Measurements from ENCODE around the gene MYO1H.
A peak's percentile ranks its signal among the peaks of the same experiment; 100 is the strongest.
"Not testable (repeated sequence)": the region's sequence is repeated elsewhere in the genome, so short reads cannot be mapped to it uniquely, and the experiment has no call there.

The MYO1H gene

DNA sequence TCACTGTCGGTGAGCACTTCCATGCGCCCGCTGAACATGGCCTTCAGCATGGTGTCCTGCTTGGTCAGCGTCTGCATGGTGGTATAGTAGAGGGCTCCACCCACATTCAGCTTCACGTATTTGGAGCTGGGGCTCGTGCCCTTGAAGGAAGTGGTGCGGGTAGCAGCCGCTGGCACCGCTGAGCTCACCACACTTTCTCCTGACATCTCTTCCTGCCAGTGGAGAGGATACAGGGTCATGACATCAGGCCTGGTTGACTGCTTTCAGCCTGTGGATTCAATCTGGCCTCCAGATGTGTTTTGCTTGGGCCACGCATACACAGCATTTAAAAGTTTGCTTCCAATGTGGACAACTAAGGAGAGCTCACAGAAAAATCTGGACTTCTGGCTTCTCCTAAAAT is 121.8 kb downstream of the MYO1H start:
- H3K27ac ChIP-seq (ENCODE audit: low read length): peak overlapping the region; percentile 49
- no peaks in the 10 kb centered on the region for H3K27me3 ChIP-seq (ENCODE audit: control insufficient read depth in 1 of 2, insufficient read depth in 2 of 2, low read length in 2 of 2)
- H3K36me3 ChIP-seq (ENCODE audit: control insufficient read depth in 2 of 2, insufficient read depth in 2 of 2, low read length in 2 of 2): peaks cover 35 to 37% of the 10 kb centered on the region in 2 donors
- H3K9me3 ChIP-seq (ENCODE audit: control insufficient read depth in 2 of 2, low read length in 2 of 2): no peaks in the 10 kb centered on the region
- H3K4me3 ChIP-seq (ENCODE audit: low read length in 2 of 2): no peak overlapping the region
- H3K4me1 ChIP-seq (ENCODE audit: control insufficient read depth, insufficient read depth, low read length): peaks cover 62% of the 10 kb centered on the region
- no peak overlapping the region for H3K9ac ChIP-seq (ENCODE audit: low read length in 2 of 2)

DNA sequence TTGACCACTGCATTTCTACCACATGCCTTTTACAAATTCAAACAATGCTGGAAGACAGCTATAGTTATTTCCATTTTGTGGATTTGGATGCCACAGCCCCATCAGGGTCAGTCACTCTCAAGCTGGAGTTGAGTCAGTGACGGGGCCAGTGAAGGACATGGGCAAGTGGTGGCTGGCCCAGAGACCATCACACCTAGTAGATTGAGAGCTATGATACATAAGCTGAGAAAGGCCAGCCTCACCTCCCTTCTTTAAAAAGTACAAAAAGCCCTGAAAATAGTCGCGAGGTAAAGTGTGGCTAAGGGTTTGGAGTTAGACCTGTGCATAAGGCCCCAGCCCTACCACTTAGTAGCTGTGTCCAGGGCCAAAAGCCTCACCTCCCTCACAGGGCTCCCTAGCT is 125.3 kb downstream of the MYO1H start:
- Histone ChIP-seq H3K9me3 (ENCODE audit: control insufficient read depth in 2 of 2, low read length in 2 of 2) (no peaks in the 10 kb centered on the region), H3K27ac (ENCODE audit: low read length) (peak overlapping the region; percentile 31), H3K9ac (ENCODE audit: low read length in 2 of 2) (peak overlapping the region in 1 of 2 donors; percentile 55), H3K36me3 (ENCODE audit: control insufficient read depth in 2 of 2, insufficient read depth in 2 of 2, low read length in 2 of 2) (peaks cover 14 to 17% of the 10 kb centered on the region in 2 donors), H3K27me3 (ENCODE audit: control insufficient read depth in 1 of 2, insufficient read depth in 2 of 2, low read length in 2 of 2) (no peaks in the 10 kb centered on the region), H3K4me3 (ENCODE audit: low read length in 2 of 2) (no peak overlapping the region), H3K4me1 (ENCODE audit: control insufficient read depth, insufficient read depth, low read length) (peaks cover 48% of the 10 kb centered on the region)

DNA sequence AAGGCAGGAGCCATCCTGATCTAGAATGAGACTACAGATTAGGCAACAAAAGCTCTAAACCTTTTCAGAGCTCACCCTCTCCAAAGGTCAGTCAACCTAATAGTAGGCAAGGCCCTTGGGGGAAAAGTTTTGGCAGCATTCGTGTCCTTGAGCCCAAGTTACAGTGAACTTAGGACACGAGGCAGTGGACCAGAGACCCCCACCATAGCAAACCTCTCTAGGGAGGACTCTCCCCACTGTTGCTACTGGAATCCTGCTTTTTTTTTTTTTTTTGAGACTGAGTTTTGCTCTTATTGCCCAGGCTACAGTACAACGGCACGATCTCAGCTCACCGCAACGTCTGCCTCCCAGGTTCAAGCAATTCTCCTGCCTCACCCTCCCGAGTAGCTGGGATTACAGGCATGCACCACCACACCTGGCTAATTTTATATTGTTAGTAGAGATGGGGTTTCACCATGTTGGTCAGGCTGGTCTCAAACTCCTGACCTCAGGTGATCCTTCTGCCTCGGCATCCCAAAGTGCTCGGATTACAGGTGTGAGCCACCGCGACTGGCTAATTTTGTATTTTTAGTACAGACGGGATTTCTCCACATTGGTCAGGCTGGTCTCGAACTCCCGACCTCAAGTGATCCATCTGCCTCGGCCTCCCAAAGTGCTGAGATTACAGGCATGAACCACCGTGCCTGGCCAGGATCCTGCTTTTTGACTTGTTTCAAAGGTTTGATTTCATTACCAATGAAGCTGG is 126.0 kb downstream of the MYO1H start:
- Histone ChIP-seq H3K27ac (ENCODE audit: low read length) (peak overlapping the region; percentile 24), H3K36me3 (ENCODE audit: control insufficient read depth in 2 of 2, insufficient read depth in 2 of 2, low read length in 2 of 2) (peaks cover 10 to 12% of the 10 kb centered on the region in 2 donors), H3K4me1 (ENCODE audit: control insufficient read depth, insufficient read depth, low read length) (peaks cover 49% of the 10 kb centered on the region)
- H3K9me3 ChIP-seq (ENCODE audit: control insufficient read depth in 2 of 2, low read length in 2 of 2); H3K9ac ChIP-seq (ENCODE audit: low read length in 2 of 2); H3K4me3 ChIP-seq (ENCODE audit: low read length in 2 of 2); H3K27me3 ChIP-seq (ENCODE audit: control insufficient read depth in 1 of 2, insufficient read depth in 2 of 2, low read length in 2 of 2): not testable (repeated sequence)

DNA sequence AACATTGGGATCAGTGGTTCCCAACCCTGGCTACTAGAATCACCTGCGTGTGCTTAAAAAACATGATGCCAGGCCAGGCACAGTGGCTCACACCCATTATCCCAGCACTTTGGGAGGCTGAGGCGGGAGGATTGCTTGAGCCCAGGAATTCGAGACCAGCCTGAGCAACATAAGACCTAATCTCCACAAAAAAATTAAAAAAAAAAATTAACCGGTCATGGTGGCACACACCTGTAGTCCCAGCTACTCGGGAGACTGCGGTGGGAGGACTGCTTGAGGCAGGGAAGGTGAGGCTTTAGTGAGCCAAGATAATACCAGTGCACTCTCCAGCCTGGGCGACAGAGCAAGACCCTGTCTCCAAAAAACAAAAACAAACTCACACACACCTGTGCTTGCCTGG is 127.4 kb downstream of the MYO1H start:
- H3K27ac ChIP-seq (ENCODE audit: low read length): peak overlapping the region; percentile 97
- peaks cover 48% of the 10 kb centered on the region for H3K4me1 ChIP-seq (ENCODE audit: control insufficient read depth, insufficient read depth, low read length)
- peak overlapping the region; percentile 31 to 80 for H3K9ac ChIP-seq (ENCODE audit: low read length in 2 of 2)
- no peaks in the 10 kb centered on the region for H3K9me3 ChIP-seq (ENCODE audit: control insufficient read depth in 2 of 2, low read length in 2 of 2)
- no peaks in the 10 kb centered on the region for H3K27me3 ChIP-seq (ENCODE audit: control insufficient read depth in 1 of 2, insufficient read depth in 2 of 2, low read length in 2 of 2)
- peak overlapping the region; percentile 100 for H3K4me3 ChIP-seq (ENCODE audit: low read length in 2 of 2)
- peaks cover 0 to 3% of the 10 kb centered on the region in 2 donors for H3K36me3 ChIP-seq (ENCODE audit: control insufficient read depth in 2 of 2, insufficient read depth in 2 of 2, low read length in 2 of 2)

DNA sequence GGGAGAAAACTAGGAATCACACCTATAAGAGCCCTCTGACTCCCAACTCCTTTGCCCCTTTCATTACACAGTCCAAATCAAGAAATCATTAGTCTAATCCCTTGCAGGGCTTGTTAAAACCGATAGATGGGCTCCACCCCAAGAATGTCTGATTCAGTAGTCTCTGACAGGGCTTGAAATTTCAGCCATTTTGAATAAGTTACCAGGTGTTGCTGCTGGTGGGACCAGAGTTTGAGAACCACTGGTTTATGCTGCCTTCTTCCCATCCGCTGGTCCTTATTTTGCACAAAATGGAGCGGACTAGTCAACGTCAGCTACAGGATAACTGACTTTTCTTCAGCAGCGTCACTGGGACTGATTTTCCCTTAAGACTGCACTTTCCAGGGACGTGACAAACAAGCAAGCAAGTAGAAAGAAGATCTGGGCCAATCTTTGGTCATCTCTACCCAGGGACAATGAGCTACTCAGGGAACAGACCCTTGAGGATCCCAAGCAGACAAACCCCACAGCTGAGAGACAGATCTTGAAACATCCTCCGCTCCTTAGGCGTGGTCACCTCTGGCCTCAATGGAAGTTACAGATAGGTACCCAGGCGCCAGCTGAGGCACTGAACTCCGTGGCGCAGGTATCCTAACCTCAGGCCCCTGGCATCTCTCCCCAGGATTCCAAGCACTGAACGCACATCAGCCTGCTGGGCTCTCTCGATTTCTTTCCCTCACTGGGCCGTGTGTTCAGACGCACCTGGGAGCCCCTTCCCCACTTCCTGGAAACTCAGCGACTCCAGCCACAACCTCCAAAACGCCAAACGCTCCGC is 128.5 kb downstream of the MYO1H start:
- H3K4me1 ChIP-seq (ENCODE audit: control insufficient read depth, insufficient read depth, low read length): peaks cover 41% of the 10 kb centered on the region
- peak overlapping the region; percentile 80 to 99 for H3K9ac ChIP-seq (ENCODE audit: low read length in 2 of 2)
- peak overlapping the region; percentile 100 for H3K4me3 ChIP-seq (ENCODE audit: low read length in 2 of 2)
- peak overlapping the region; percentile 97 for H3K27ac ChIP-seq (ENCODE audit: low read length)
- H3K27me3 ChIP-seq (ENCODE audit: control insufficient read depth in 1 of 2, insufficient read depth in 2 of 2, low read length in 2 of 2): no peaks in the 10 kb centered on the region
- H3K36me3 ChIP-seq (ENCODE audit: control insufficient read depth in 2 of 2, insufficient read depth in 2 of 2, low read length in 2 of 2): peaks cover 0 to 3% of the 10 kb centered on the region in 2 donors
- H3K9me3 ChIP-seq (ENCODE audit: control insufficient read depth in 2 of 2, low read length in 2 of 2): no peaks in the 10 kb centered on the region

DNA sequence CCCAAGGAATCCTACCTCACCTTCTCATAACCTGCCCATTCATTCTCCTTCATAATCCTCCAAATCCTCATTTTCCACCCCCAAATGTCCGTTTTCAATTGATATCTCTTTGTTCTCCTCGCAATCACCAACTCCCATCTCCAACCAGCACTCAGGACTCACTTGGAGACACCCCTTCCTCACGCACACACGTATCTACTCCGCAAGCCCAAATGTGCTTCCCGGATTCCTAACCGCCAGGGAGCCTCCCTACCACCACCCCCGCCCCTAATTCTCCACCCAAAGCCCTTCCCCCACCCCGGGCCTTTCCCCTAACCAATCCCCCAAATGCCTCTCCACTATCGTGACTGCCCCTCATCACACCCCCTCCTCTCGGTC is 129.1 kb downstream of the MYO1H start:
- peaks cover 0 to 7% of the 10 kb centered on the region in 2 donors for H3K36me3 ChIP-seq (ENCODE audit: control insufficient read depth in 2 of 2, insufficient read depth in 2 of 2, low read length in 2 of 2)
- peak overlapping the region; percentile 80 to 99 for H3K9ac ChIP-seq (ENCODE audit: low read length in 2 of 2)
- H3K27ac ChIP-seq (ENCODE audit: low read length): peak overlapping the region; percentile 97
- H3K9me3 ChIP-seq (ENCODE audit: control insufficient read depth in 2 of 2, low read length in 2 of 2): no peaks in the 10 kb centered on the region
- H3K27me3 ChIP-seq (ENCODE audit: control insufficient read depth in 1 of 2, insufficient read depth in 2 of 2, low read length in 2 of 2): no peaks in the 10 kb centered on the region
- peak overlapping the region; percentile 100 for H3K4me3 ChIP-seq (ENCODE audit: low read length in 2 of 2)
- H3K4me1 ChIP-seq (ENCODE audit: control insufficient read depth, insufficient read depth, low read length): peaks cover 41% of the 10 kb centered on the region

DNA sequence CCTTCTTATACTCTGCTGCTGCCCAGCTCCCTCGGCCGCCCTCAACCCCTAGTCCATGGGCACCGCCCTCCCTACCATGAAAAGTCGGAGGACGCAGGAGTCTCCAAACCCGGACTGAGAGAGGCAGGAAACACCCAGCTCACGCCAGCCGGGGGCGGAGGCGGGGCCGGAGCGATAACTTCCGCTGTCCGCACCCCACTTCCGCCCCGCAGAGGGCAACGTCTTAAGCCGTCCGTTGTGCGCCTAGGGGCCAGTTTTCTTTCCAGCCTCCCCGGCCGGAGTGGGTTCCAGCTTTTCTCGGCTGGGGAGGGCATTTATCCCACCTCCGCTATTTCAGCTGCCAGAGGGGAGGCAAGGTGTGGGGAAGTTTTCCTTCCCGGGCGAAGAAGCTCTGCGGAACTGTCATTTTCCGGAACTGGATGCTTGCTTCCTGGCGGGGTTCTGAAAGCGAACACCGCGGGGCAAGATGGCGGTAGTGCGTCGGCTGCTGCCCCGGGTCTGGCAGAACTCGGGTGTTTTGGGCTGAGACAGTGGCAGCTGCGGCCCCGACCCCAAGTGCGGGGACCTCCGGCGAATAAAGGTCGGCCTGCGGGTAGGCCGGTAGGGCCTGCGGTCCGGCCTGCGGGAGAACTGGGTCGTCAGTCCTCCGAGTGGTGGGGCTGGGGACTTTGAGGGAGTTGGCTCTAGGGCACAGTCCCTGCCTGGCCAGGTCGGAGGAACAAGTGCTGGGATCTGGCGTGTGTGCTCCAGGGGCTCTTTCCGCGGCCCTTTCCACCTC is 129.7 kb downstream of the MYO1H start, which contains the start of the genes KCTD10 and UBE3B:
Gene KCTD10, minus strand, starts transcription at position 116 of the 778 bp plus-strand sequence. Its CDS starts 38 bp downstream, at position 78.
Gene UBE3B, plus strand, starts transcription at position 450 of the 778 bp plus-strand sequence. CDS start 5,918 bp downstream, outside the sequence.
- peak within 1 kb of the TSS; percentile 100 for H3K4me3 ChIP-seq (ENCODE audit: low read length in 2 of 2)
- H3K27ac ChIP-seq (ENCODE audit: low read length): peak within 1 kb of the TSS; percentile 97
- no peaks in the 10 kb centered on the region for H3K9me3 ChIP-seq (ENCODE audit: control insufficient read depth in 2 of 2, low read length in 2 of 2)
- peaks cover 41% of the 10 kb centered on the region for H3K4me1 ChIP-seq (ENCODE audit: control insufficient read depth, insufficient read depth, low read length)
- peak within 1 kb of the TSS; percentile 80 to 99 for H3K9ac ChIP-seq (ENCODE audit: low read length in 2 of 2)
- no peaks in the 10 kb centered on the region for H3K27me3 ChIP-seq (ENCODE audit: control insufficient read depth in 1 of 2, insufficient read depth in 2 of 2, low read length in 2 of 2)
- H3K36me3 ChIP-seq (ENCODE audit: control insufficient read depth in 2 of 2, insufficient read depth in 2 of 2, low read length in 2 of 2): peaks cover 0 to 7% of the 10 kb centered on the region in 2 donors

DNA sequence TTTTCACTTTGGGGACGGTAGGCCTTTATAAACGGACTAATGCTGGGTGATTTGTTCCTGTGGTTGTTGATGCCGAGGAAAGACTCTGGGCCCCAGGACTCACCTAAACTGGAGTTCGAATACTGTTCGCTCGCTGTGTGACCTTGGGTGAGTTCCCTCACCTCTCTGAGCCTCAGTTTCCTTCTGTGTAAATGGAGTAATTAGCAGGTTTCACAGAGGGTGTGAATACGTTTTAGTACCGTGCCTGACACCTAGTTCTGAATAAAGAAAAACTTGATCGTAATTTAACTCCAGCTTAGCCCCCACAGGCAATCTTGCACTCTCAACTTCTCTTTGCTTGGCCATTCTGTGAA is 130.2 kb downstream of the MYO1H start:
- Histone ChIP-seq H3K36me3 (ENCODE audit: control insufficient read depth in 2 of 2, insufficient read depth in 2 of 2, low read length in 2 of 2) (peaks cover 0 to 7% of the 10 kb centered on the region in 2 donors), H3K27ac (ENCODE audit: low read length) (peak overlapping the region; percentile 97), H3K4me3 (ENCODE audit: low read length in 2 of 2) (peak overlapping the region; percentile 100), H3K9me3 (ENCODE audit: control insufficient read depth in 2 of 2, low read length in 2 of 2) (no peaks in the 10 kb centered on the region), H3K9ac (ENCODE audit: low read length in 2 of 2) (peak overlapping the region; percentile 80 to 99), H3K4me1 (ENCODE audit: control insufficient read depth, insufficient read depth, low read length) (peaks cover 41% of the 10 kb centered on the region), H3K27me3 (ENCODE audit: control insufficient read depth in 1 of 2, insufficient read depth in 2 of 2, low read length in 2 of 2) (no peaks in the 10 kb centered on the region)

DNA sequence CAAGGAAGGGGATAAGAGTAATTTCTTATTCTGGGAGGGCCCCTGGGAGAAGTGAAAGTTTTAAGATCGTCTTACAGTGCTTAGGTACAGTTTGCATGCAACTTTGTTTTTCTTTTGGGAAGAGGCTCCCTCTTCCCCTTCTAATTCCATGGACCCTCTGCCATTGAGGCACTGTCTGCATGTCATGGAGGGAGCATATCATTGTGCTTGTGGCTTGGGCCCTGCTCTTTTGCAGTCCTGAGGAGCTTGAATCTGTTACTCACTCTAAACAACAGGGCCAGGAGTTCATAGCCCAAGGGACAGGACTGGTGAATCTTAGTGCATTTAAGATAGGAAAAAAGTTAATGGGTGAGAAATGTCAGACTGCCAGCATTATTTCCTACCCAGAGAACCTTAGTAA is 132.1 kb downstream of the MYO1H start:
- H3K36me3 ChIP-seq (ENCODE audit: control insufficient read depth in 2 of 2, insufficient read depth in 2 of 2, low read length in 2 of 2): peaks cover 12 to 16% of the 10 kb centered on the region in 2 donors
- no peak overlapping the region for H3K9ac ChIP-seq (ENCODE audit: low read length in 2 of 2)
- no peak overlapping the region for H3K27ac ChIP-seq (ENCODE audit: low read length)
- no peaks in the 10 kb centered on the region for H3K9me3 ChIP-seq (ENCODE audit: control insufficient read depth in 2 of 2, low read length in 2 of 2)
- peaks cover 27% of the 10 kb centered on the region for H3K4me1 ChIP-seq (ENCODE audit: control insufficient read depth, insufficient read depth, low read length)
- H3K27me3 ChIP-seq (ENCODE audit: control insufficient read depth in 1 of 2, insufficient read depth in 2 of 2, low read length in 2 of 2): no peaks in the 10 kb centered on the region
- H3K4me3 ChIP-seq (ENCODE audit: low read length in 2 of 2): no peak overlapping the region

DNA sequence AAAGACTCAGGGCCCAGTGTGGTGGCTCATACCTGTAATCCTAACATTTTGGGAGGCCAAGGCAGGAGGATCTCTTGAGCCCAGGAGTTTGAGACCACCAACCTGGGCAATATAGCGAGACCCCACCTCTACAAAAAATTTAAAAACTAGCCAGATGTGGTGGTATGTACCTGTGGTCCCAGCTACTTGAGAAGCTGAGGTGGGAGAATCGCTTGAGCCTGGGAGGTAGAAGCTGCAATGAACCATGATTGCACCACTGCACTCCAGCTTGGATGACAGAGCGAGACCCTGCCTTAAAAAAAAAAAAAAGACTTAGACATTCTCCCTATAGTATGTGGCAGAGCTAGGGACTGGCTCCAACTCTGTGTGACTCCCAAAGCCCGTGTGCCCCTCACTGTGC is 132.7 kb downstream of the MYO1H start:
- no peak overlapping the region for H3K9ac ChIP-seq (ENCODE audit: low read length in 2 of 2)
- peaks cover 18 to 21% of the 10 kb centered on the region in 2 donors for H3K36me3 ChIP-seq (ENCODE audit: control insufficient read depth in 2 of 2, insufficient read depth in 2 of 2, low read length in 2 of 2)
- no peak overlapping the region for H3K27ac ChIP-seq (ENCODE audit: low read length)
- H3K9me3 ChIP-seq (ENCODE audit: control insufficient read depth in 2 of 2, low read length in 2 of 2): no peaks in the 10 kb centered on the region
- no peak overlapping the region for H3K4me3 ChIP-seq (ENCODE audit: low read length in 2 of 2)
- H3K4me1 ChIP-seq (ENCODE audit: control insufficient read depth, insufficient read depth, low read length): peaks cover 21% of the 10 kb centered on the region
- H3K27me3 ChIP-seq (ENCODE audit: control insufficient read depth in 1 of 2, insufficient read depth in 2 of 2, low read length in 2 of 2): no peaks in the 10 kb centered on the region

Measured in stomach smooth muscle (tissue), 2 donors.